GM12892 (cell line): ENCODE results near the gene TNFRSF6B.
"Not testable (repeated sequence)": the region's sequence is repeated elsewhere in the genome, so short reads cannot be mapped to it uniquely, and the experiment has no call there.

Experiments used
- DNase-seq: peaks from one replicate; pipeline ENCODE4 v3.0.0; 2011; ENCODE audit not compliant: insufficient read length
- FAIRE-seq: peaks from 2 replicates; lab custom pipeline; 2011; peaks lifted over from hg19 to GRCh38; lab: Jason Lieb, UNC
- POLR2A ChIP-seq: IDR thresholded peaks from 2 replicates; pipeline ENCODE4 v1.6.1; 2011; ENCODE audit warnings: low read depth, low read length, control low read depth
- POLR2AphosphoS5 ChIP-seq: IDR thresholded peaks from 2 replicates; pipeline ENCODE4 v1.6.1; 2011; ENCODE audit warnings: low read depth, low read length, control low read depth
- TAF1 ChIP-seq: IDR thresholded peaks from 2 replicates; pipeline ENCODE4 v1.6.1; 2011; ENCODE audit warnings: low read depth, mild to moderate bottlenecking, control low read depth, low read length, borderline replicate concordance

The TNFRSF6B gene

GRCh38 chr20:63657260-63657936, 39.1 kb upstream of the TNFRSF6B start:
- no peak for TF ChIP-seq TAF1
- no peak for TF ChIP-seq POLR2AphosphoS5
- TF ChIP-seq POLR2A: no peak
- FAIRE-seq (no peak), DNase-seq (no peak)

DNA sequence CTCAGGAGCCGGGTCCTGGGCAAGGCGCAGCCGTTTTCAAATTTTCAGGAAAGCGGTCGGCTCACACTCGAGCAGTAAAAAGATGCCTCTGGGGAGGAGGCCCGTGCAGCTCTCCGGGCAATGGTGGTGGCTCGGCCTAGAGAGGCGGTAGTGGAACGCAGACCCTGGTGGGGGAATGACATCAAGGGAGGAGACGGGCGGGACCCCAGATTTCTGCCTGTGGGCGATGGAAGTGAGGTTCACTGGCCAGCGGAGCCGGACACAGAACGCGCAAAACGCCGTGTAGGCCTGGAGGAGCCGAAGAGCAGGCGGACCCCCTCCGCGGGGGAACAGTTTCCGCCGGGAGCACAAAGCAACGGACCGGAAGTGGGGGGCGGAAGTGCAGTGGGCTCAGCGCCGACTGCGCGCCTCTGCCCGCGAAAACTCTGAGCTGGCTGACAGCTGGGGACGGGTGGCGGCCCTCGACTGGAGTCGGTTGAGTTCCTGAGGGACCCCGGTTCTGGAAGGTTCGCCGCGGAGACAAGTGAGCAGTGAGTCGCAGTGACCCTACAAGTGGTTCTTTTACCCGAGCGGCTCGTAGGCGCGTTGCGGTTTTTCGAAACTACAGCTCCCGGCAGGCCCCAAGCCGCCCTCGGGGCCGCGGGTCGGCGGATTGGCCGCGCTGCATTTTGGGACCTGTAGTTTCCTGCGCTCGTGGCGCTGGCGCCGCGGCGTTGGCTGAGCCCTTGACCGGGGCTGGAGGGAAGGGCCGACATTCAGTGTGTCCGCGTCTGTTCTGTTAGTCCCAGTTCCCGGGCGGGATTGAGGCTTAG, 38.3 kb upstream of the TNFRSF6B start, which contains the start of gene RTEL1:
Gene RTEL1, plus strand, starts transcription at position 376 of the 812 bp plus-strand sequence. CDS start 1,091 bp downstream, outside the sequence.
- TF ChIP-seq POLR2AphosphoS5: 0 out of 2 replicates have a peak, but pooled peaks have one; percentile 42
- peak; percentile 65 for TF ChIP-seq TAF1
- no peak for TF ChIP-seq POLR2A
- FAIRE-seq: peak; percentile 92
- peak; percentile 100 for DNase-seq

- no peak for TF ChIP-seq TAF1
- no peak for TF ChIP-seq POLR2A
- DNase-seq (no peak), FAIRE-seq (no peak)
Observed at GRCh38 chr20:63658749-63659187, 37.7 kb upstream of the TNFRSF6B start.

DNA sequence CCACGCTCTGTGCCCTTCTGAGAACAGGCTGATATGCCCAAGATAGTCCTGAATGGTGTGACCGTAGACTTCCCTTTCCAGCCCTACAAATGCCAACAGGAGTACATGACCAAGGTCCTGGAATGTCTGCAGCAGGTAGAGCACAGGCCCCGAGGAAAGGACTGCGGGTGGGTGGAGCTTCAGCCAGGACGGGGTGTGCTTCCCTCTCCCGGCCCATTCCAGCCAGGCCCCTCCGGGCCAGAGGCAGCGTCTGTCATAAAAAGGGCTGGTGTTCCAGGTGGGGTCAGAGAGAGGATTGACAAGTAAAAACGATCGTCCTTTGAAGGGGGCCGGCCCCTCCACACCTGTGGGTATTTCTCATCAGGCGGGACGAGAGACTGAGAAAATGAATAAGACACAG, 37.1 kb upstream of the TNFRSF6B start:
- no peak for TF ChIP-seq POLR2A
- no peak for TF ChIP-seq POLR2AphosphoS5
- FAIRE-seq (no peak), DNase-seq (no peak)

- not testable (repeated sequence) for FAIRE-seq, DNase-seq
Observed at GRCh38 chr20:63660174-63660573, 36.3 kb upstream of the TNFRSF6B start.

GRCh38 chr20:63660622-63661021, 35.8 kb upstream of the TNFRSF6B start:
- TF ChIP-seq POLR2A (no peak), TAF1 (no peak), POLR2AphosphoS5 (no peak)
- DNase-seq (no peak), FAIRE-seq (no peak)

- TF ChIP-seq TAF1: no peak
- TF ChIP-seq POLR2A: no peak
- no peak for TF ChIP-seq POLR2AphosphoS5
- no peak for FAIRE-seq
- no peak for DNase-seq
Observed at GRCh38 chr20:63661108-63661507, 35.3 kb upstream of the TNFRSF6B start.

DNA sequence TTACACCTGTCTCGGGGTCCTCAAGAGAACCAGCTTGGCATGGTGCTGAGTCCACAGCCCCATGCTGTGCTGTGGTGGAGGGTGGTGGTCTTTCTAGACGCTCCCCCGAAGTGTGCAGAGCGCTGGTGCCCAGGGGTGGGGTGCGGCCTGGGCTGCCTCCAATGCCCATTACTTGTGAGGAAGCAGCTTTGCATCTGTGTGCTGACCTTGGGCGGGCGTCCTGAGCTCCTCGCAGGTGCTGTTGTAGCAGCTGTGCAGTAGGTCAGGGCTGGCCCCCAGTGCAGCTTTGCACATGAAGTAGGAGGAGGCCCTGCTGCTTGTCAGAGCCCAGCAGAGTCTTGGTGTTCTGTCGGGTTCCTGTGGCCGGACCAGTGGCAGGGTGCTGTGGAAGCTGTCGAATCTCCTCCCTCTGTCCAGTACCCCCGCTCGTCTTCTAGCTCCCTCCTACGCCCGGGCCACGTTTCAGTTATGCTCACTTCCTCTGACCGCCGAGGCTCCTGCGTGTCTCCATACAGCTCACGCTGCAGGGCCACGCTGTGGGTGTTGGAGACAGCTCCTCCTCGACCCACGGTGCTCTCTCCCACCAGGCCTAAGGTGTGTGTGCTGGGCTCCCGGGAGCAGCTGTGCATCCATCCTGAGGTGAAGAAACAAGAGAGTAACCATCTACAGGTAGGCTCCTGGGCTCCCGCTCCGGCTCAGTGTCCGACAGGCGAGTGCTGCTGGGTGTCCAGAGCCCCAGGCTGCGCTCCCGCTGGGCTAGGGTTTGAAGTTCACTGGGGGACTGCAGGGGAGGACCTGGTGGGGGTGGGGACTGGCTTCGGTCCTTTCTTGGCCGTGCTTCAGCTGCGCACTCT, 34.3 kb upstream of the TNFRSF6B start:
- FAIRE-seq: no peak
- no peak for DNase-seq
- no peak for TF ChIP-seq POLR2AphosphoS5
- TF ChIP-seq POLR2A: no peak
- TF ChIP-seq TAF1: no peak

GRCh38 chr20:63662813-63663189, 33.7 kb upstream of the TNFRSF6B start:
- FAIRE-seq (no peak), DNase-seq (no peak)
- TF ChIP-seq POLR2AphosphoS5: no peak
- TF ChIP-seq POLR2A: no peak
- TF ChIP-seq TAF1: no peak

DNA sequence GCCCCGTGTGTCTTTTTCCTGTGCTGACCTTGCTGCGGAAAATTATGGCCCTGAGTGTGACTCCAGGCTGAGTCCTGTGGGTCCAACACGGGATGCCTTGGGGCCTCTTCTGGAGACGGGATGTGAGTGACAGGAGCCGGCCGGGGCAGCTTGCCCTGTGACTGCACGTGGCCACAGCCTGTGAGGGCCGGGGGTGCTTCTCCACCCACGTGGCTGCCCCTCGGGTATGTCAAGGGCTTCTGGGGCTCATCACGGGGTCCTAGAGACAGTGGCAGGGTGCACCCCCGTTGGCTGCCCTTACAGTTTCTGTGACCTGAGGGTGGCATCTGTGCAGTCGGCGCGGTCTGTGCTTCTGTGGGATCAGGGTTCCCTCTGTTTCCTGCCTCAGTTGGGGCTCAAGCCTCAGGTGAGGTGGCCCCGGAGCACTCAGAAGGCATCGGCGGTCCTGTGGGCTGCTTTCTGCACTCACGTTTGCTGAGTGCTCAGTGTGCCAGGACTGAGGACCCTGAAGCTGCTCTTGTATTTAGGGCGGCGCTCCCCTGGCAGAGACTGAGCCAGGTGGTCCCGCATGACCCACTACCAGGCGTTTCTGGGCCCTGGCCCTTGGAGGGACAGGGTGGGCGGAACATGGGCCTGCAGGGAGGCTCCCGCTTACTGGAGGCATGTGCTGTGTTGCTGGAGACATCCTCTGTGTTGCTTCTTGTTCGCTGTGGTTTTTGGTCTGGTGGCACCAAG, 33.0 kb upstream of the TNFRSF6B start:
- DNase-seq (no peak), FAIRE-seq (no peak)
- TF ChIP-seq POLR2A (no peak), TAF1 (no peak), POLR2AphosphoS5 (no peak)
